K562 (cell line): Measurements from ENCODE around the gene CMPK1. TPM values are rescaled to one million over a fixed set of nuclear protein-coding genes. Genes with fewer than 3 reads are reported as not detected.

ENCODE experiments used
- ARID2 ChIP-seq: fragments of 450-650 bp; IDR thresholded peaks from 2 replicates; pipeline ENCODE4 v1.6.1; 2017; ENCODE audit warnings: antibody characterized with exemption, mild to moderate bottlenecking
- BDP1 ChIP-seq: IDR thresholded peaks from 3 replicates; pipeline ENCODE4 v1.6.1; 2011; ENCODE audit not compliant: insufficient read length, insufficient read depth
- E2F5 ChIP-seq: sonication (generic); formaldehyde crosslinking; IDR thresholded peaks from 2 replicates; pipeline ENCODE4 v1.8.0; 2022; ENCODE audit warnings: mild to moderate bottlenecking, missing genetic modification reagents
- E2F8 ChIP-seq: fragments of 450-650 bp; IDR thresholded peaks from 2 replicates; pipeline ENCODE4 v1.7.1; 2018; ENCODE audit warnings: mild to moderate bottlenecking, low read depth; ENCODE audit not compliant: partially characterized antibody
- ETS1 ChIP-seq: conservative IDR thresholded peaks from 2 replicates; pipeline ENCODE4 v1.6.1; 2011; ENCODE audit warnings: low read depth, mild to moderate bottlenecking, low read length; ENCODE audit not compliant: control insufficient read depth
- FOXK2 ChIP-seq, 2 experiments: fragments of 450-650 bp; IDR thresholded peaks in 1 of 2; conservative IDR thresholded peaks in 1 of 2; 2 replicates each; pipeline ENCODE4 v1.6.1; 2016; ENCODE audit warnings: low read depth in 2 of 2, mild to moderate bottlenecking in 1 of 2
- HCFC1 ChIP-seq: IDR thresholded peaks from 2 replicates; pipeline ENCODE4 v1.6.1; 2012; ENCODE audit warnings: low read depth, low read length, improper control_type of control experiment
- MBD2 ChIP-seq: sonication (generic); IDR thresholded peaks from 2 replicates; pipeline ENCODE4 v1.6.1; 2016; ENCODE audit warnings: low read depth, borderline replicate concordance
- MECOM ChIP-seq: fragments of 250-450 bp; sonication (Bioruptor Pico); IDR thresholded peaks from 2 replicates; pipeline ENCODE4 v1.8.0; 2022; ENCODE audit warnings: inconsistent platforms
- MED1 ChIP-seq: sonication (generic); formaldehyde crosslinking; IDR thresholded peaks from 2 replicates; pipeline ENCODE4 v1.8.1; 2023; ENCODE audit warnings: missing genetic modification reagents, borderline replicate concordance
- MYC ChIP-seq, 2 experiments: fragments of 250-450 bp in 1 of 2; sonication (Bioruptor Pico) in 1 of 2; IDR thresholded peaks; 2 replicates each; pipeline versions ENCODE4 v1.5.1 to v1.6.1; 2012 to 2021; ENCODE audit warnings: low read depth in 2 of 2, borderline replicate concordance in 1 of 2, improper control_type of control experiment in 1 of 2, low read length in 1 of 2, mild to moderate bottlenecking in 1 of 2, moderate library complexity in 1 of 2
- MYNN ChIP-seq, 2 experiments: sonication (generic); formaldehyde crosslinking in 1 of 2; IDR thresholded peaks; 2 replicates each; pipeline versions ENCODE4 v1.5.0 to v1.6.1; 2016 to 2020; ENCODE audit warnings: antibody characterized with exemption in 1 of 2, missing genetic modification reagents in 1 of 2
- STAG1 ChIP-seq: sonication (generic); formaldehyde crosslinking; IDR thresholded peaks from 2 replicates; pipeline ENCODE4 v1.5.0; 2020; ENCODE audit warnings: missing genetic modification reagents, borderline replicate concordance
- TEAD4 ChIP-seq, 2 experiments: sonication (generic) in 1 of 2; formaldehyde crosslinking in 1 of 2; IDR thresholded peaks; 2 replicates each; pipeline versions ENCODE4 v1.6.1 to v1.8.0; 2012 to 2022; ENCODE audit warnings: borderline replicate concordance in 1 of 2, inconsistent platforms in 1 of 2, low read length in 1 of 2, mild to moderate bottlenecking in 1 of 2, missing genetic modification reagents in 1 of 2
- ZBTB2 ChIP-seq: fragments of 450-650 bp; IDR thresholded peaks from 2 replicates; pipeline ENCODE4 v1.6.1; 2016; ENCODE audit warnings: antibody characterized with exemption
- ZNF354B ChIP-seq: fragments of 250-450 bp; sonication (Bioruptor Pico); IDR thresholded peaks from 2 replicates; pipeline ENCODE4 v1.4.0; 2020
- polyA plus RNA-seq, 8 experiments: library from polyadenylated mRNA; depleted of rRNA in 4 of 8; stranded (reverse) in 5 of 8; unstranded in 3 of 8; fragments of >200 nt; fragmentation: Nextera tagmentation in 2 of 8; fragmentation: Illumina TruSeq in 1 of 8; extraction: Ambion mirVana in 2 of 8; extraction: Trizol in 1 of 8; gene quantifications; 2 replicates each; pipeline versions ENCODE4 v1.2.1 to v1.2.3, GENCODE V29; 2011 to 2014; ENCODE audit warnings: inconsistent platforms in 1 of 8, missing spikeins in 1 of 8
- total RNA-seq, 7 experiments: library from RNA; depleted of rRNA in 6 of 7; stranded (reverse); fragments of >200 nt in 6 of 7; fragmentation: Illumina TruSeq in 2 of 7; extraction: Trizol in 2 of 7; gene quantifications; 2 replicates each; pipeline versions ENCODE4 v1.2.1 to v1.2.3, GENCODE V29; 2011 to 2021; ENCODE audit warnings: low replicate concordance in 1 of 7
- TF ChIP-seq, protein P1 (sequence below), 2 experiments: IDR thresholded peaks; 2 replicates each; pipeline ENCODE4 v1.6.1; 2011; ENCODE audit warnings: borderline replicate concordance in 1 of 2, control low read depth in 1 of 2, low read depth in 1 of 2, low read length in 1 of 2, mild to moderate bottlenecking in 1 of 2, mixed read lengths in 1 of 2, moderate library complexity in 1 of 2; ENCODE audit not compliant: insufficient read depth in 1 of 2, insufficient read length in 1 of 2, poor library complexity in 1 of 2, severe bottlenecking in 1 of 2; ENCODE audit errors: extremely low read depth in 1 of 2

Gene CMPK1
- total and polyA plus RNA-seq, 9 of the 15 experiments (the other 6 are each of a cell fraction or from before 2014, with no cell fraction given), result 54.5 to 197 (median 116) TPM

DNA sequence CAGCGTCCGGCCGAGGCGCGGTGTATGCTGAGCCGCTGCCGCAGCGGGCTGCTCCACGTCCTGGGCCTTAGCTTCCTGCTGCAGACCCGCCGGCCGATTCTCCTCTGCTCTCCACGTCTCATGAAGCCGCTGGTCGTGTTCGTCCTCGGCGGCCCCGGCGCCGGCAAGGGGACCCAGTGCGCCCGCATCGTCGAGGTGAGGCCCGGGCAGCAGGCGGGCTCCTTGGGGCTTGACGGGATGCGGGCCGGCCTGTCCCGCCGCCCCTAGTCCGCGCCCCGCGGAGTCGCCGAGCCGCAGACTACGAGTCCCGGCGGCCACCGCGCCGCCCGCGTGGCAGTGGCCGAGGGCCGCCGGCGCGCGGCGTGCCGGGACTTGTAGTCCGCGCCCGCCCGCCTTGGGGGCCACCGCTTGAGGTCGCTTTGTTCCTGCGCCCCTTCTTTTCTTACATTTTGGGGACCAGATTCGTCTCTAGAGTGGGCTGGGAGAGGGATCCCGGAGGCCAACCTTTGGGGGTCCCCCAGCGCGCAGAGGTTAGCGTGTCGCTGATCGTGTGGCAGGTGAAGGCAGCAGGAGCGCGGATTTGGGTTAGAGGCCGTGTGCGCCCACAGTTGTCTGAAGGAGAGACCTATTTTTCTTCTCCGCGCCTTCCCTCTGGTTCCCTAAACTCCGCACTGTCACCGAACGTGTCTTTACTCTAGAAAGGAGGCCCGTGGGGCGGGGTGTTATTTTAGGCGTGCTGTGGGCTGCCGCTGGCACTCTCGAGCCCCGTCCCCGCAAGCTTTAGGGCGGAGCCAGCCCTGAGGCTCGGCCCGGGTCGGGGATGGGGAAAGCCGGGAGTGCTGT is 553 bp downstream of the CMPK1 start (continued):
- no peak for TF ChIP-seq E2F5
- no peak for TF ChIP-seq ZNF354B (CRISPR knock-in tag)
- TF ChIP-seq MBD2, result 0 out of 2 replicates have a peak, but pooled peaks have one; percentile 12
- no peak for TF ChIP-seq TEAD4 (IDR thresholded peaks at IDR 0.05; ENCODE audit: low read length)
- peak; percentile 72; the same call in 1 of the 2 replicates for TF ChIP-seq TEAD4 (CRISPR knock-in tag; IDR thresholded peaks at IDR 0.05; ENCODE audit: borderline replicate concordance)
- no peak for TF ChIP-seq E2F8
- TF ChIP-seq ARID2, result no peak
- no peak for TF ChIP-seq MECOM
- TF ChIP-seq HCFC1, result peak; percentile 98
- no peak for TF ChIP-seq MYNN (IDR thresholded peaks at IDR 0.05)
- no peak for TF ChIP-seq MYNN (CRISPR knock-in tag; IDR thresholded peaks at IDR 0.05)
- no peak for TF ChIP-seq MED1 (CRISPR knock-in tag)
- TF ChIP-seq FOXK2 (conservative IDR thresholded peaks at IDR 0.05 in 1 of 2, IDR thresholded peaks at IDR 0.05 in 1 of 2; ENCODE audit: low read depth in 2 of 2), result no peak
- TF ChIP-seq STAG1, result 0 out of 2 replicates have a peak, but pooled peaks have one; percentile 0
- TF ChIP-seq, protein P1, sequence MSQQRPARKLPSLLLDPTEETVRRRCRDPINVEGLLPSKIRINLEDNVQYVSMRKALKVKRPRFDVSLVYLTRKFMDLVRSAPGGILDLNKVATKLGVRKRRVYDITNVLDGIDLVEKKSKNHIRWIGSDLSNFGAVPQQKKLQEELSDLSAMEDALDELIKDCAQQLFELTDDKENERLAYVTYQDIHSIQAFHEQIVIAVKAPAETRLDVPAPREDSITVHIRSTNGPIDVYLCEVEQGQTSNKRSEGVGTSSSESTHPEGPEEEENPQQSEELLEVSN (IDR thresholded peaks at IDR 0.05; ENCODE audit: borderline replicate concordance in 1 of 2, extremely low read depth in 1 of 2, insufficient read depth in 1 of 2, insufficient read length in 1 of 2, low read depth in 1 of 2, low read length in 1 of 2, poor library complexity in 1 of 2, severe bottlenecking in 1 of 2), result peak in 1 of 2 experiments; percentile 34
- TF ChIP-seq BDP1, result no peak
- TF ChIP-seq ETS1, result peak; percentile 98
- peak; percentile 70; the same call in 1 of the 2 replicates for TF ChIP-seq ZBTB2
- TF ChIP-seq MYC (IDR thresholded peaks at IDR 0.05; ENCODE audit: low read depth, low read length), result peak; percentile 59
- TF ChIP-seq MYC (CRISPR knock-in tag; IDR thresholded peaks at IDR 0.05; ENCODE audit: borderline replicate concordance, low read depth), result peak; percentile 77; the same call in 1 of the 2 replicates
